Measurements from ENCODE around the gene KPRP.

Gene KPRP

GRCh38 chr1:152757747-152758146, at the start of gene KPRP:
KPRP (plus strand) TSS chr1:152758025; CDS start chr1:152759589, 1,564 bp downstream.
- DNase-seq (ENCODE audit: low read depth) = no peak

DNA sequence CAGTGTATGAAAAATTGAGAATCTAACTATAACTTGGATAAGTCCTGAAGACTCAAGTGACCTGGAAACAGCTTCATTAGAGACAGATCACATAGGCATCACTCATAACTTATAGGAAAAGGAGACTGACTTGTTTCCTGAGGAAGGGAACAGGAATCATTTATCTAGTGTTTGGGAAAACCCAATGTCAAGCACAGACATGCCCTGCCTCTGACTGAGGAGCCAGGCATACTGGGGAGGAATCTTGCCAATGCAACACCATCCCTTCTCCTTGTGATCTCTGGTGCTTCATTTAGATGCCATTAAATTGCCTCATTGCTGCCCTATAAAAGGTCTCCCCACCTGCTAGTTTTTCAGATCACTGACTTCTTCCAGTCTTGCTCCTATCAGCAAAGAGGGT, 39.6 kb upstream of the KPRP start:
- no peak for DNase-seq (ENCODE audit: low read depth)

DNA sequence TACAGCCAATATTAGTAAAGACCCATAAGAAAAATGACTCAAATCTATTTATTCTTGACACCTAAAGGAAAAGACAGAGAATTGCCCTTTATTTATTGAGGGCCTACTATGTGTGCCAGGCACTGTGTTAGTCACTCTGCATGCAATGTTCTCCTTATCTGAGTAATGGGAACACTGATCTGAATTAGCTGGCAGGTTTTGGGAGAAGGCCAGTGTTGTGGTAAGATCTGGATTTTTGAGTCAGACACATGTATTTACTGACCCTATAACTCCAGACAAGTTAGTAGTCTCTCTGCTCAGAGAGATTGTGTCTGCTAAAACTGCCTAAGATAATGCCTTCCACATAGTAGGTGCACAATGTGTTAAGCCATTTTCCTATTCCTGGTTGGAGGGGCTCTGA, 32.6 kb upstream of the KPRP start:
- DNase-seq (ENCODE audit: low read depth) = no peak

DNA sequence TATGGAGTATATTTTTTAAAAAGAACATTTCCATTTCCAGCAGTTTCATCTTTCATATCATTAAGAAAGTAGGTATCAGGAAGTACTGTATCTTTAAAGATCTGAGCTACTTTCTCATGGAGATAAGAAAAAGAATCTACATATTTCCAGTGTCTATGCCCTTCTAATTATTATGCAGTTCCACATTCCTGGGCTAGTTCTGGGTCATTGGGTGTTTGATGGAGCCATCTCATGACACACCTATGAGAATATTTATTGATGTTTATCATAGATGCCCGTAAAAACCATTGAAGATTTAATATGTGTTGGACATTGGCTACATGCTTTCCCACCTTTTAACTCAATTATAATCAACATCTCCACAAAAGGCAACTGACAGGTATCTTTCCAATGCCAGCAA, 28.8 kb upstream of the KPRP start:
- no peak for DNase-seq (ENCODE audit: low read depth)

DNA sequence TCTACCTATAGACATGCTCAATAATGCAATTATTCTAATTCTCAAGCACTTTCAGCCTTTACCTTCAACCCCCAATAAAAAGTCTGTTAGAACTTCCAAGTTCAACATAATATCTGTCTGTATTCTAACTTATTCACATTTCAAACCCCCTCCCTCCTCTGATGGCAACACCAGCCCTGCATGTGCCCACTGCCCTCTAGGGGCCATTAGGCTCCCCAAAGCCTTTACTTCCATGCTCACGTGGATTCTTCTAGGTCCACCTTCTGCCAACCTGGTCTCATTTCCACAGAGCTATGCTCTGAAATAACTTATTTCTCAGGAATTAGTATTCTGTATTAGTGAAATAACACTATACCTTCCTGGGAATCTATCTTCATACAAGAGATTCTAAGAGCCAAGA, 22.2 kb upstream of the KPRP start:
- no peak for DNase-seq (ENCODE audit: low read depth)

DNA sequence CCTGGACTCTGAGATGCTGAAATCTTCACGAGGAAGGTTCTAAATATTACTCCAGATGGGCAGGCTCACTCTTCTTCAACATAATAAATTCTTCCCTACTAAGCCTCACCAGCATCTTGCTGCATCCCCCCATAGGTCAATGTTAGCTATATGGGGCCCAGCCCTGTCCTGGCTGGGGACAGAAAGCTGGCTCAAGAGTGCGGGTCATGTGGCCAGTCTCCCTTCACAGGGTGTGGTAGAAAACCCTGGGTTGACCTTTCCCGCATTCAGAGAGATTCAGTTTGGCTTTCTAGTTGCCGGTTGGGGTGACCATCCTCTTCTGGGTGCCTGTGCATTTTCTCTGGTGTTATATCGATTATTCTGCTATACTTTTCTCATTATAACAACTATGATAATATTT, 19.8 kb upstream of the KPRP start:
- DNase-seq (ENCODE audit: low read depth) = no peak

DNA sequence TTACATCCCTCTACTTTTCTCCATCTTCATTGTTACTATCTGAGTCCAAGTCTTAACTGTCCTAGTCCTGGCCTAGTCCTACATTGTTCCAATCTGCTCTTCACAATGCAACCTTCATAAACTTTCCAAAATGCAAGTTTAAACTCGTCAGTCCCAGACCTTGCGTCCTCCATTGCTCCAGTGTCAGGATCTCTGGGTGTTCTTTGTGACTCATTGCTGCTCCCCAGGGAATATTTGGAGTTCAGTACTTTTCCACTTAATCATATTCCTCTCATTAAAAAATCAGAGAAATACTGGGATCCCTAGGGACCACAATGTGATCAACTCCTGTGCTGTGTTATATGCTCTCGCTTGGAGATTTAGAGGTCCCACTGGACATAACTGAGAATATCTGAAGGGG, 18.0 kb upstream of the KPRP start:
- DNase-seq (ENCODE audit: low read depth) = no peak

GRCh38 chr1:152741656-152742055, 16.2 kb upstream of the KPRP start:
- DNase-seq (ENCODE audit: low read depth) = no peak

GRCh38 chr1:152743371-152744145, 14.3 kb upstream of the KPRP start:
- no peak for DNase-seq (ENCODE audit: low read depth)

GRCh38 chr1:152745289-152745704, 12.5 kb upstream of the KPRP start:
- no peak for DNase-seq (ENCODE audit: low read depth)

- no peak for DNase-seq (ENCODE audit: low read depth)
Measured at GRCh38 chr1:152745765-152746444, 11.9 kb upstream of the KPRP start.

DNA sequence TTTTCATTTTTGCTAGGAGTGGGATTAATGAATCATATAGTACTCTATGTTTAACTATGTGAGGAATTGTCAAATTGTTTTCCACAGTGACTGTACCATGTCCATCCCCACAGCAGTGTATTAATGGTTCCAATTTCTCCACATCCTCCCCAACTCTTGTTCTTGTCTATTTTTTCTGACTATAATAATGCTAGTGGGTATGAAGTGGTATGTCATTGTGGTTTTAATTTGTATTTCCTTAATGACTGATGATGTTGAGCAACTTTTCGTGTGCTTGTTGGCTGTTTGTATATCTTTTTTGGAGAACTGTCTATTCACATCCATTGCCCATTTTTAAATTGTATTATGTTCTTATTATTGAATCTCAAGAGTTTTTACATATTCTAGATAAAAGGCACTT, 10.0 kb upstream of the KPRP start:
- no peak for DNase-seq (ENCODE audit: low read depth)

DNA sequence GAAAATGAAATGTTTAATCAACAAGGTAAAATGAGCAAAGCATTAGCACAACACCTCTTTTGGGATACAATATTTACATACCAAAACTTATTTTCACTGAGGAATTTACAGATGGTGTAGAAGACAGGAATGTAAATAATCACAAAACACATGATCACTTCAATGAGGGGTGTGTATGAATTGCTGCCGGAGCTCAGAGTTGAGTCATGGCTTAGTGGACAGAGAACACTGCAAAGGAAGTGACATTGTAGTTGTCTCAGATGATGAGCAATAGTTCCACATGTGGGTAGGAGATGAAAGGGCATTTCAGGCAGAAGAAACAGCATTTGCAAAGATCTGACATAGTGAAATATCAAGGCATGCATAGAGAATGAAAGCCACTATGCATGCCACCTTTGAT, 5.6 kb upstream of the KPRP start:
- peak; percentile 18 for DNase-seq (ENCODE audit: low read depth)

- DNase-seq (ENCODE audit: low read depth) = no peak
Measured at GRCh38 chr1:152753586-152753985, 4.2 kb upstream of the KPRP start.

GRCh38 chr1:152756872-152757271, 953 bp upstream of the KPRP start:
- DNase-seq (ENCODE audit: low read depth) = no peak

- no peak for DNase-seq (ENCODE audit: low read depth)
Measured at GRCh38 chr1:152758636-152759035, 811 bp downstream of the KPRP start.

DNA sequence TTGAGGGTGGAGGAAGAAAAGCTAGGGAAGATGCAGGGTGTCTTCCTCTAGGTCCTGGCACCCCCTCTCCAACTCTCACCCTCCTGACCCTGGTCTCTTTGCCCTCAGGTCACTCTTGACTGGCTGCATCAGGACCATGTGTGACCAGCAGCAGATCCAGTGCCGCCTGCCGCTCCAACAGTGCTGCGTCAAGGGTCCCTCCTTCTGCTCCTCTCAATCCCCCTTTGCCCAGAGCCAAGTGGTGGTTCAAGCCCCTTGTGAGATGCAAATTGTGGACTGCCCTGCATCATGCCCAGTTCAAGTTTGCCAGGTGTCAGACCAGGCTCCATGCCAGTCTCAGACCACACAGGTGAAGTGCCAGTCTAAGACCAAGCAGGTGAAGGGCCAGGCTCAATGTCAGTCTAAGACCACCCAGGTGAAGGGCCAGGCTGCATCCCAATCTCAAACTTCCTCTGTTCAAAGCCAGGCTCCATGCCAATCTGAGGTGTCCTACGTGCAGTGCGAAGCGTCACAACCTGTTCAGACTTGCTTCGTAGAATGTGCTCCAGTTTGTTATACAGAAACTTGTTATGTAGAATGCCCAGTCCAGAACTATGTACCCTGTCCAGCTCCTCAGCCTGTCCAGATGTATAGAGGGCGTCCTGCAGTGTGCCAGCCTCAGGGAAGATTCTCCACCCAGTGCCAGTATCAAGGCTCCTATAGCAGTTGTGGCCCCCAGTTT, 1.8 kb downstream of the KPRP start:
- no peak for DNase-seq (ENCODE audit: low read depth)

GRCh38 chr1:152760551-152761190, 2.8 kb downstream of the KPRP start:
- DNase-seq (ENCODE audit: low read depth) = no peak

DNA sequence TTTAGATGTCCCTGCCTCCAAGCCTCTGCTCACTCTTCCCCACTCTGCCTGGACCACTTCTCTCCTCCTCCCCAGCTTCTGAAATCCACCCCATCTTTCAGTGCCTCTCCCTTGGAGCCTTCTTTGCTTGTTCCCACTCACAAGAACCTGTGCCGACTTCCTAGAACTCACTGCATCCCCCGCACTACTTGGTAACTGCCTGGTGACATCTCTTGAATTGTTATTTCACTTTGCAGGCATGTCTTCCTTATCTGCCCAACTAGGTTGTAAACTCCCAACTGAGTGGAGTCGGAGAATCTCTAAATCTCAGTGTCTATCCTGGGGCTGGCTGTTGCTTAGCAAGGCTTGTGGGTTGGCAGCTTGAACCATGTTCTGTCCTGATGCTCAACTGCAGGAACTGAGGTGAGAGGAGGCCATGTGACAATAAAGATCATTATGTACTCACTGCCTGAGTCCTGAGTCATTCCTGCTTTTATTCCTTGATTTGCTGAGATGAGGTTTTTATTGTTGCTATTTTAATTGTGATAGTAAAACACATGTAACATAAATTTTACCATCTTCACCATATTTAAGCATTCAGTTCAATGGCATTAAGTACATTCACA, 3.9 kb downstream of the KPRP start:
- no peak for DNase-seq (ENCODE audit: low read depth)

GRCh38 chr1:152768847-152769533, 11.2 kb downstream of the KPRP start:
- peak; percentile 9 for DNase-seq (ENCODE audit: low read depth)

DNA sequence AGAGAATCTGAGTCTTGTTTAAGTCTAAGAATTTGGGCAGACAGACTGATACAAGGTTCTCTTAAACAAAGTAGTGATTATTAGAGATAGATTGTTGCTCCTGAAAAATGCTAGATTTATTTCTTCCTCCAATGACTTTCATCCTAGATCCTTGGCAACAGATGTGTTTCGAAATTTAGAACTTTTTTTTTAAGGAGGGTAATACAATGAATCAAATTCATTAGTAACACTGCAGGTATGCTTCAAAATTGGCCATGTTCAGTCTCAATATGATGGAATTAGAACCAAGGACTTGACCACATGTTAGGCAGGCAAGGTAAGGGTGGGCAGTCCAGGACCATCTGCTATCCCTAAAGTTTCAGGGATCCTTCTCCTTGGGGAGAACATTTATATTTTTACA, 12.6 kb downstream of the KPRP start:
- no peak for DNase-seq (ENCODE audit: low read depth)

DNA sequence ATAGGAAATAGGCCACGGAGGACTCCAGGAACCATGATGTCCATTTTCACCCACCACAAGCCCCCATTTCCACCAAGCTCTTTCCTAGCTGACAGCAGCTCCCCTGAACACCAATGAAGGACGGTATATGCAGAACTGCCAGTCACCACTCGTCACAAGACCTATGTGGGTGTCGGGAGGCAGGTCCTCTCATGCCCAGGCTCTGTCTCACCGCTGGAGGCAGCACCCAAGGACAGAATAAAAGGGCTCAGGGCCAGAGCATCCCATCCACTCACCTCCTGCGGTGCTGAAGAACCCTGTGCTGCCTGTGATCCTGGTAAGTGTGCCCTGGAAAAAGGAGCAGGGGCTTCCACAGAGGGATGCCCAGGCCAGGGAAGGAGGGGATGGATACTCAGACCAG, 17.1 kb downstream of the KPRP start, which contains the start of gene LCE1F:
TSS of gene LCE1F (plus strand) at position 266 of the 400 bp plus-strand sequence. CDS start 1,232 bp downstream, outside the sequence.
- no peak for DNase-seq (ENCODE audit: low read depth)
